ENCODE measurements around the gene PPP5C. TPM values are rescaled to one million over a fixed set of nuclear protein-coding genes. Genes with fewer than 3 reads are reported as not detected.

PPP5C gene
- total RNA-seq, 1 donor from 2014 or later = 91.3 TPM

DNA sequence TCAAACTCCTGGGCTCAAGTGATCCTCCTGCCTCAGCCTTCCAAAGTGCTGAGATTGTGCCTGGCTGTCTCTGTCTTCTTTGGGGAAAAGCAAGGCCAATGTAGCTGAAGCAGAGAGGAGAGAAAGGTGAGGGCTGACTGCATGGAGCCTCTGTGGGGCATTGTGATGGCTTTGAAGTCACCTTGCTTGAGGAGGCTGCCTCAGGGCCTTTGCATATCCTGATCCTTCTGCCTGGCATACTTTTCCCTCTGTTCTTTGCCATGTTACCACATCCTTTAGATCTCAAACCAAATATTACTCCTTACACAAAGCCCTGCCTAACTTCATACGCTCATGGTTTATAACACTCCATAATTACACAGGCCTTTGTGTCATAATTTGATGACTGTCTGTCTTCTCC, 9.4 kb upstream of the PPP5C start:
- no peak for DNase-seq (ENCODE audit: low spot score)

DNA sequence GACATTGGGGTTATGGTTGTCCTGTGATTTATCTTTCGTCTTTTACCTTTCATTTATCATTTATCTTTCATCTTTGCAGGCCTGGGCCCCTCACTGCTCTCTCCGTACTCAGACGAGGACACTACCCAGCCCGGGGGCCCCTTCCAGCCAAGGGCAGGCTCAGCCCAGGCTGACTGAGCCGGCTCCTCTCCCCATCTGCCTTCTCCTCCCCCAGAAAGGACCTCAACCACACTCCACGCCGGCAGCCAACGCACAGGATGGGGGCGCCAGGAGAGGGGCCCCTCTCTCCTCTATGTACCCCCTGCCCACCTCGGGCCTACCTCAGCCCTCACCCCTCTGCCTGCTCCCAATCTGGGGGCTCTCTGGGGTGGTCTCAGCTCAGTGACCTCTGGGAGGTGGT, 7.4 kb upstream of the PPP5C start:
- DNase-seq (ENCODE audit: low spot score) = no peak

DNA sequence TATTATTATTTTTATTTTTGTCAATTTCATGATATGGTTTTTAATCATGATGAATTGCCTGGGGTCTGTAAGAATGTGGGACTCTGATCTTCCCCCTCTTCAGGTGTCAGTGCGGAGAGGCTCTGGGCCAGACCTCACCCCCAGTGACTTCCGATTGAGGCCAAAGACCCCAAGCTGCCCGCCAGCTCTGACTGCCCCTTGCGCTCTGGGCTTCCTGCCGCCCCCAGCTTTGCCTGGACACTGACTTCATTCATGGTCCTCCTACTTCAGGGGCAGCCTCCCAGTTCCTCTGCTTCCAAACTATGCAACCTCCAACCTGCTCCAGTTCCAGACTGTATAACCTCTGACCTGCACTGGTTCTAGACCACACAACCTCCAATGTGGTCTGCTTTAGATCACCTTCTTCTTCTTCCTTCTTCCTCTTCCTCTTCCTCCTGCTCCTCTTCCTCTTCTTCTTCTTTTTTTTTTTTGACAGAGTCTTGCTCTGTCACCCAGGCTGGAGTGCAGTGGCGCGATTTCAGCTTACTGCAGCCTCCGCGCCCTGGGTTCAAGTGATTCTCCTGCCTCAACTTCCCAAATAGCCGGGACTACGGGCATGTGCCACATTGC, 6.7 kb upstream of the PPP5C start:
- DNase-seq (ENCODE audit: low spot score) = no peak

DNA sequence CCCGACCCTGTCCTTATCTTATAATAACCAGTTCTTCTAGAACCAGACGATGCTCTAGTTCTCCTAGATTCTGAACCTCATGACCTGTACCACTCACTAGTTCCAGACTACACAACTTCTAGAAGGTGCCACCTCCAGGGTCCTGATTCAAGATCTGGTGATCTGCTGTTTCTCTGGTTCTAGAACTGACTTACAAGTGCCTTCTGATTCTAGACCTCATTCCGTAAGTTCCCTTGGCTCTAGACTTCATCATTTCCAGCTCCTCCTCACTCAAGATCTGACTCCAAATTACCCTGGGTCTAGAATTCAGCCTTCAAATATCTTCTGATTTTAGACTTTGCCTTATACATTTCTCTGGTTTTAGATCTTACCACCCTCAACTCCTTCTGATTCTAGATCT, 5.0 kb upstream of the PPP5C start:
- DNase-seq (ENCODE audit: low spot score) = no peak

DNA sequence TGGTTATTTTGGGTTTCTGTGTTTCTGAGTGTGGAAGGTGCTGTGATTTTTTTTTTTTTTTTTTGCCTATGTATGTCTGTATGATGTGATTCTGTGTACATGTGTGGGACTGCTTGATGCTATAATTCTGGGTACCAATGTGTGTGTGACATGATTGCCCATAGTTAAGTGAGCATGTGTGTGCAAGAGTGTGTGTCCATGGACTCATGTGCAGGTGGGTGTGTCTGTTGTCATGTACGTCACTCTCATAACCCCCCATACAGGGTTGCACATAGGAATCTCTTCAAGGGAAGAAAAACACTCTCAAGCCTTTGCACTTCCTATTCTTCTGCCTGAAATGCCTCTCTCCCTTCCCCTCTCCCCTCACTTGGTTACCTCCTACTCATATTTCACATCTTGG, 2.5 kb upstream of the PPP5C start:
- no peak for DNase-seq (ENCODE audit: low spot score)

DNA sequence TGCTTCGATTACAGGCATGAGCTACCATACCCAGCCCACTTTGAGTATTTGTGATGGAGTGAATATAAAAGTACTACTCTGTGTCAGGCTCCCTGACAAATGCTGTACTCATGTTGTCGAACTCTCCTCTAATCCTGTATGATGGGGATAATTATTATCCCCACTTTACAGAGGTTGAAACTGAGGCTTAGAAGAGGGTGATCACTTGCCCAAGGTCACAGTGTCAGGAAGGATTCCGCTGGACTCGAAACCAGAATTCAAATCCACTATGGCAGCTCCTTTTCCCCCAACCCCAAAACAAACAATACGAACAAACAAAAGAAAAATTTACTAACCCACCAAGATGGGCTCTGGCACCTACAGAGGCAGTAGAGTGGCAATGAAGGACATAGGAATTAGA, 1.7 kb upstream of the PPP5C start:
- DNase-seq (ENCODE audit: low spot score) = no peak

DNA sequence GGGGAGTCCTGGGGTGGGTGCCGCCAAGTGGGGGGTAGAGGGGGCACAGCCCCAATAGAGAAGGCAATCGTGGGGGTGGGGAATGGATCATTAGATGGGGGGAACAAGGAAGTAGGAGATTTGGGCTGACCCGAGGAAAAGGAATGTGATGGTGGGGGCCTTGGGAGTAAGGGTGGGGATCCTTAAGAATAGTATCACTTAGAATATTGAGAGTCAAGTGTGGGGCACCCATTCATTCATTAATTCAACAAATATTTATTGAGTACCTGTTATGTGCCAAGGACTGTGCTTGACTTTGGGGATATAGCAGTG, 641 bp downstream of the PPP5C start:
- no peak for DNase-seq (ENCODE audit: low spot score)

DNA sequence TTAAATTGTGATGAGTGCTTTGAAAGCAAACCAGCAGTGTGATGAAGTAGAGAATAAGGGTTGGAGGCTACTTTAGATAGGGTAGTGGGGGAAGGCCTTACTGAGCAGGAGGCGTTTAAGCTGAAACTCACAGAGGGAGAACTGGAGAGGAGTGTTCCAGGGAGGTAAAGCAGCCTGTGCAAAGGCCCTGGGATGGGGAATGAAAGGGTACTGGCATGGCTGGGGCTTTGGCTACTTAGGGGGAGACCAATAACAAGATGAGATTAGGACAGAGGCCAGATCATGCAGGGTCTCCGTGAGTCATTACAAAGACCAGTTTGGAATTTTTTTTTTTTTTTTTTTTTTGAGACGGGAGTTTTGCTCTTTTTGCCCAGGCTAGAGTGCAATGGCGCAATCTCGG, 1.1 kb downstream of the PPP5C start:
- DNase-seq (ENCODE audit: low spot score) = no peak

DNA sequence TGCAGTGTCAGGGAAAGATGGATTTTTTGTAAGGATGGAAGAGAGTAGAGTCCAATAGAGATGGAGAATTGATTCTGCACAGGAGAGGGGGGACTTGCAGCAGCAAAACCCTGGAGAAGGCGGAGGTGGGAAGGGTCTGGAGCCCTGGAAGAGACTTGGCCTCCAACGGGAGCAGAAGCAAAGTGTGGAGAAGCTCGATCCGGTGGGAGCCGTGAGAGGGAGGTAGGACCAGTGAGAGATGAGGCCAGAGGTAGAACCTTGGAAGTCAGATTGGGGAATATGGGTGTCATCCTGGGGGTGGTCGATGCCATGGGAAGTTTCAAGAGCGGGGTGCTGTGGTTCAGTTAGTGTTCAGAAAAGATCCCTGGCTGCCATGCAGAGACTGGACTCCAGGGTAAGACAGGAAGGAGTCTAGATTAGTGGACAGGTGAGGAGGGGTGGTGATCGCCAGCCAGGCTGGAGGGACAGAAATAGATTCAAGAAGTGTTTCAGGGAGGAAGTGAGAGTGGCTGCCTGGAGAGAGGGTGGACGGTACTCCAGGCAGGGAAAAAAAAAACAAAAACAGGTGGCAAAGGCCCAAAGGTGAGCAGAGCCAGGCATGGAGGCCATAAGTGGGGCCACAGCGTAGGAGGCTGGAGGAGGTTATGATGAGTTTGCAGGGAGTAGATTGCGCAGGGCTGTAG, 2.6 kb downstream of the PPP5C start:
- DNase-seq (ENCODE audit: low spot score) = no peak

DNA sequence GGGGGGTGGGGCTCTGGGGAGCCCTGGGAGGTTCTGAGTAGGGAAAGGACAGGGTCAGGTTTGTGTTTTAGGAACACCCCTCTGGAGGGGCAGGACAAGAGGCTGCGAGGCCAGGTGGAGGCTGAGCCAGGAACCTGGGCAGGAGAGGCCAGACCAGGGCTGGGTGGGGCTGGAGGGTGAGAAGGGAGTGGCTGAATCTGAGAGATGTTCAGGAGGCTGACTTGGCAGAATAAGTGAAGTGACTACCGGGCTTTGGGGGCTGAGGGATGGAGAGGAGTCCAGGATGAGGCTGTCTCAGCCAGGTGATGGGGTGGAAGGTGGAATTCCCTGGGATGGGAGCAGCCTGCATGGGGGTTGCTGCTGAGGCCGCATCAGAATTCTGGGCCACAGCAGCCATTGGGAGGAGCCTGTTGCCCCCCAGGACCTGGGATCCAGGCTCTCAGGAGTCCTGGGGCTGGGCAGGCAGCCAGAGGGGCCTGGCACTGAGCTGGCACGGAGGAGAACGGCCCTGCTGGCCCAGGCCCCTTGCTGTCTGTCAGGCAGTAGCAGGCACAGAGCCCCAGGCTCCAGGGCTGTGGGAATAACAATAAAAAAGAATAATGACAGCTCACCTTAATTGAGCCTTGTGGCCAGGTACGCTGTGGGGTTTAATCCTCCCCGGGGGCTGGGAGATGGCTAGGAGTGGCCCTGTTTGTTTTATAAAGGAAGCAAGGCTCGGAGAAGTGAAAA, 3.3 kb downstream of the PPP5C start:
- DNase-seq (ENCODE audit: low spot score) = no peak

DNA sequence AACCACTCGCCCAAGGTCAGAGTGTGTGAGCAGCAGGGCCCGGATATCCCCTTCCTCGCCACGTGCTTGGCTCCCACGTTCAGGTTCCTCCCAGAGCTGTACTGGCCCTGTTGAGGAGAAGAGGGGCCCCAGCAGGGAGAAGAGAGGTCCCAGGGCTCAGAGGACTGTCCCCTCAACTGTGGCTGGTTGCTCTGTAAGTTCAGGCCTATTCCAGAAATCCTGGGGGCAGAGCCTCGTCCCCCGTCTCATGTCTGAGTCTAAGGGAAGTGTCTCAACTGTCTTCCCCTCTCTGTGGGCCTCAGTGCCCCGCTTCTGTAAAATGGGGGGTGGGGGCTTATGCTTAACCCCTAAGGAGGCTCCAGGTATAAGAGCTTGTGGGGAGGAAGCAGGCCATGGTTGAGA, 3.9 kb downstream of the PPP5C start:
- no peak for DNase-seq (ENCODE audit: low spot score)

DNA sequence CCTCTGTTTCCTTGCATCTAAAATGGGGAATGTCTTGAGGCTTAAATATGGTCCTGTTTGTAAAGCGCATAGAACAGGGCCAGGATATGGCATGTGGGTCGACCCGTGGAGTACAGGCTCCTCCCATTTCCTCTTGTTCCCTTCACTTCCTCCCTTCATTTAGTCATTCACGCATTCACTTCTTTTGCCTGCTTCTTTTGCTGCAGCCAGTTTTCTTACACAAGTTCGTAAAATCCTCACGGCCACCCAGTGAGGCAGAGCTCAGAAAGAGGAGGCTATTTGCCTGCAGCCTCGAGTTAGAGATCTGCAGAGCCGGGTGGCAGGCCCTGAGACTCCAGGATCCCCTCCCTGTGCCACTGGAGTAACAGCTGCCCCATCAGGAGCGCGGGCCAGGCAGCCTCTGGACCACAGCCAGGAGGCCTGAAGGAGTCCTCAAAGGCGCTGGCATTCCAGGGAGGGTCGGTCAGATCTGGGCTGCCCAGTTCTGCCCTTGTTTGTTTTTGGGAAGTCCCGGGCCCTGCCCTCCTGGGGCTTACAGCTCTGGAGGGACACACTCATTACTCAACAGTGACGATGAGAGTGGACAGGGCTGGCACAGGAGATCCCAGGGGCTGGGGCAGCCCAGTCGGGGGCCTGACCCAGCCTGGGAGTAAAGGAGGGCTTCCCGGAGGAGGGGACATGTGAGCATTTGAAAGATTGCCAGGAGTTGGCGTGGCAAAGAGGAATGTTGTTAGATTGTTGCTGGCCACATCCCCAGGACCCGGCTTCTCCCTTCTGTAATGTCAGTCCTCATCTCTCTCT, 4.6 kb downstream of the PPP5C start:
- DNase-seq (ENCODE audit: low spot score) = no peak

DNA sequence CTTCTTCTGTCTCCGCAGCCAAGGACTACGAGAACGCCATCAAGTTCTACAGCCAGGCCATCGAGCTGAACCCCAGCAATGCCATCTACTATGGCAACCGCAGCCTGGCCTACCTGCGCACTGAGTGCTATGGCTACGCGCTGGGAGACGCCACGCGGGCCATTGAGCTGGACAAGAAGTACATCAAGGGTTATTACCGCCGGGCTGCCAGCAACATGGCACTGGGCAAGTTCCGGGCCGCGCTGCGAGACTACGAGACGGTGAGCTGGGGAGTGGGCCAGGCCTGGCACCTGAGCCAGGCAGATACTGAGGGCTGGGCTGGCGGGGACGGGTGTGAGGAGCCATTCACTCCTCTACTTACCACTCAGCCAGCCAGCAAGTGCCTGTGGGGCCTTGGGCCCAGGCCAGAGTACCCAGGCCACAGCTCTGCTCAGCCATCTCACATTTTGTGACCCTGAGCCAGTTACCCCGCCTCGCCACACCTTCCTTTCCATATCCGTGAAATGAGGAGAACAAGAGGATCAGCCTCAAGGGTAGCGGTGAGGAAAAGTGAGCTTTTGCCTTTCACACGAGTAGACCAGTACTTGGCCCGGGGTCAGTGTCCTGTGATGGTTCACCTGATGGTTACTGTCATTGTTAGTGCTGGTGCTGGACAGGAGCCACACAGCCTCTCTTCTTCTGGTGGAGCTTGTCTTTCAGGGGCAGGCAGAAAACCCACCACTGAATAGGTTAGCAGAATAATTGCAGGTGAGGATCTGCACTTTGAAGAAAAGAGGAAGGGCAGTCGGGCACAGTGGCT, 7.0 kb downstream of the PPP5C start:
- DNase-seq (ENCODE audit: low spot score) = no peak

DNA sequence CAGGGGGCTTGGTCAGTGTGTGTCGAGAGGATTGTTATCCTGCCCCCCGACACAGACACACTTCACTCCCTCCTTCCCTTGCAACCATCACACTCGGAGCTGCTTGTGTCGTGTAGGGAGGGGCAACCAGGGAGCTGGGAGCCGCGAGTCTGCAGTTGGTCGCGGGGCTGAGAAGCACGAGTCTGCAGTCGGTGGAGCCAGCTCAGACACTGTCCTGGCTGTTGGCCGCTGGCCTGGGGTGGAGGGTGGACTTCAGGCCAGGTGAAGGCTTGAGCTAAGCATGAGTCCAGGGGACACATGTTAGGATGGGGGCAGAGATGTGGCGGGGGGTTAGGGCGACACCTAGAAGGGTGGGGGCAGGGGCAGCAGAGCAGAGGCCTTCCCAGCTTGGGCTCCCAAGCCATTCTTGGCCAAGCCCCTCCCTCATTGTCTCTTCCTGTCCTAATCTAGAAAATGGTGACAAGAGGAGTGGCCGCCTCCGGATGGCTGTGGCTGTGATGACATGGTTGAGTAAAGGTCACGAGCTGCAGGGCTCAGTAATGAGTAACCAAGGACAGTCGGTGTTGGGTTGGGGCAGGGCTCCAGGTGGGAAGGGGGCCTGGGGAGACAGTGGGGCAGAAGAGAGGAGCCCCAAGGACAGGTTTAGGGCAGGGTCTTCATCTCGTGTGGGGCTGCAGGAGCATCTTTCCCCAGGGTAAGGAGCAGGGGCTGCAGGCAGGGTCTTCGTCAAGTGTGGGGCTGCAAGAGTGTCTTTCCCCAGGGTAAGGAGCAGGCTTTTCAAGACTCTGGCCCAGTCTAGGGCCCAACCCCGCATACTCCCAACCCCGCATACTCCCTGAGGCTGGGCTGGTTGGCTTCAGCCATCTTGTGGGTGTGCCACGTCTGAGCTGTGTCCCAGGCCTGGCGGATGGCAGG, 8.6 kb downstream of the PPP5C start:
- no peak for DNase-seq (ENCODE audit: low spot score)

DNA sequence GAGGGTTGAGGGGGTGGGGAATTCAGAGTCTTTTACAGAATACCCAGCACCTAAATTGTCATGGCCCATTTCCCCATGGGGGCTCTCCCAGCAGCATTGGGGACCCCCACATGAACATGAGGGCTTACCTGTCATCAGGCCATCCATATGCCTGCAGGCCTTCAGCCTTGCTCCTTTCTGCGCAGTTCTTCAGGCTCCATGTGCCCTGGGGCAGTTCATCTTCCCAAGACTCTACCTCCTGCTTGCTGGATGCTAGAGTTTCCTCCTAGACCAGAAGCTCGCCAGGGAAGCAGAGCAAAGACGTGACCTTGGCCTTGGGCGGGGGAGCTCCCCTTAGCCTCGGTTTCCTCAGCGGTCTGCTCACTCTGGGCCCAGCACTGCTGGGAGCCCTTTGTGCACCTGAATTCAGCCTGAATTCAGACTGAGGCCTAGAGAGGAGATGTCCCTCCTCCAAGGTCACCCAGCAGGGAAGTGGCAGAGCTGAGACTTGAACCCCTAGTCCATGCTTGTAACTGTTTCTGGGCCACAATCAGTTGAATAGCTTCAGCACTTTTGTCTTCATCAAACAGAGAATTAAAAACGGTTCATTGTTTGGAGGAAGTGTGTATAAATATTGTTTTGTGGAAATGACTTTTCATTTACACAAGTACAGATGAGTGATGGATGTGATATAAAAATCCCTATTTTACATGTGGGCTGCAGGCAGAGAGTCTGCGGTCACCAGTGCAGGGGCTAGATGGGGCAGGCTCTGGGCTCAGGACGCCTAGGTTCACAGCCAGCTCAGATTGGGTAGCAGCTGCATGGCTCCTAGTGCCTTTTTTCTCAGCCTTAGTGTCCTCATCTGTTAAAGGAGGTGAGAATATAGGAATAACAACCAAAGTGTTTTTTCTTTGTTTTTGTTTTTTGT, 9.5 kb downstream of the PPP5C start:
- no peak for DNase-seq (ENCODE audit: low spot score)

DNA sequence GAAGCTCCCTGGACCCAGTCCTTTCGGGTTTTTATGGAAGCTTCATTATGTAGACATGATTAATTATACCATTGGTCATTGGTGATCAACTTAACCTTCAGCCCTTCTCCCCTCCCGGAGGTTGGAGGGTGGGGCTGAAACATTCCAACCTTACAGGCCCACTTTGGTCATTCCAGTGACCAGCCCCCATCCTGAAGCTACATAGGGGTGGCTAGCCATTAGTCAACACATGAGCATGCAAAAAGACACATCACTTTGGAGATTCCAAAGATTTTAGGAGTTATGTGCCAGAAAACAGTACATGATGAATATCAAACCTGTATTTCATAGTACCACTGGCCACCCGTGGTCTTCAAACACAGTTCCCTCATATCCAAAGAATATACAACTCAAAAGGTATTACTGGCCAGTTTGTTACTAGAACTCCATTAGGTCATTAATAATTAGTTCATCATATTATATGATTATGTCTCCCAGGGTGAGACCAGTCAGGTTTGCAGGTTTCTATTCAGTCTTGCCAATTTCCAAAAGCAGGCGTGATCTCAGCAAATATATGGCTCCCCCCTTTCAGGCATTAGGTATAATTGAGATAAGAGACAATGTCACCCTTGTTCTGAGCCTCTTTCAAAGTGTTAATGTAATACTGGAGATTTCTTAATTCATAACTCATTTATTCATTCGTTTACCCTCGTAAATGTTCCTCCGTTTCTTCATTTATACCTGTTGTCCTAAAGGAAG, 11.1 kb downstream of the PPP5C start:
- no peak for DNase-seq (ENCODE audit: low spot score)

DNA sequence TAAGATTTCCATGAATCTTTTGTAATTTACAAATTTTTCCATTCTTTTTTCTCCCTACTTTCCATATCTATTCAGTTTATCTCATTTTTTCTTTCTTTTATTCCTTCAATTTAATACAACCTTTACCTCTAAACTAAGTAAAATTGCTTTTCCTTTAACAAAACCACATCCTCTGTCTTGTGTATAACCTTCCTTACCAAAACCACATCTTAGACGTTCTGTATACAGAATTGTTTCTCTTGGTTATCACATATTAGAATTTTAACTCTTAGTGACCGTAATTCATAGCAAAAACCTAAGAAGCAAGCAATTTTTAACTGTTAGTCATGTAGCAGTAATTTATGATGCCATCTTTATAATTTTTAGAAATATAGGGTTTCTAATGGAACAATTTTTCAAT, 15.0 kb downstream of the PPP5C start:
- no peak for DNase-seq (ENCODE audit: low spot score)

DNA sequence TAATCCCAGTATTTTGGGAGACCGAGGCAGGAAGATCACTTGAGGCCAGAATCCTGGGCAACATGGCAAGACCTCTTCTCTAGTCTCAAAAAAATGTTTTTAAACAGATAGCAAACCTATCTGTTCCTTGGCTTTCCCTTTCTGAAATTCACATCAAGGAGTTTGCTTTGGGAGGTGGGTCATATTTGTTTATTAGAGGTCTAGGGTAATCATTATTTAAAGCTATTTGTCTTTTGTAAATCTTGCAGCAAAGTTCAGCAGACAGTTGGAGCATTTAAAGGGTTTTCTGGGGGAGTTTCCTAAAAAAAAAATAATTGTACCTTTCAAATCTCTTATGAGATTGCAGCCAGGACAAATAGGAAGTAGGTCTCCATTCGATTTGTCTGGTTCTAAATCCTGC, 17.5 kb downstream of the PPP5C start:
- no peak for DNase-seq (ENCODE audit: low spot score)

DNA sequence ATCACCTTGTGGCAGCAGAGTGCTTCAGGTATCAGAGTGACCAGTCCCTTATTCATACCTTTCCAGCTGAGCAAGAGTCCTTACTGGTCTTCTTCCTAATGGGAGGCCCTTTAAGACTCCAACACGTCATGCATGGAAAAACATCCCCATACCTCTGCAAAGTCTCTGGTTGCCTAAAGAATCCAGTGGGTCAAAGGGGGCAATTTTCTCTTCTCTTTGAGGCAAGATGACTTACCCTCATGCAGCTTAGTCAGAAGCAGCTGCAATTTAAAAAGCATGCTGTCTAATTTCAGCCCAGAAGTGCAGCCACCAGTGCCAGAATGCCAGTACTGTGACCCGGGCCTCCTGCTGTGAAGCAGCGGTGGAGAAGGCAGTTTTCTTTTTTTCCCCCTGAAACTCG, 18.7 kb downstream of the PPP5C start:
- DNase-seq (ENCODE audit: low spot score) = no peak
